Heart left ventricle (tissue), 16 donors: Measurements from ENCODE around the gene PTPRD. TPM values are rescaled to one million over a fixed set of nuclear protein-coding genes. Genes with fewer than 3 reads are reported as not detected.

Experiments used
- ATAC-seq, 4 donors: fragments of 200-7000 bp; cut with Tn5 transposase; one replicate each; pipeline ENCODE4 v1.9.1; 2020 to 2022; ENCODE audit warnings: moderate library complexity in 4 of 4, mild to moderate bottlenecking in 3 of 4, moderate number of reproducible peaks in 1 of 4
- DNase-seq, 5 donors: peaks; one replicate each; pipeline ENCODE4 v3.0.0-alpha.2; 2020
- H3K27ac ChIP-seq, 12 donors: fragments of 200-600 bp; sonication (generic) in 4 of 12; one replicate each; pipeline versions ENCODE4 v1.5.0 to v1.8.0; 2016 to 2022; ENCODE audit warnings: mild to moderate bottlenecking in 2 of 12
- H3K27me3 ChIP-seq, 9 donors: fragments of 200-600 bp; sonication (generic) in 2 of 9; one replicate each; pipeline versions ENCODE4 v1.5.1 to v1.8.0; 2016 to 2022; ENCODE audit warnings: mild to moderate bottlenecking in 3 of 9
- H3K36me3 ChIP-seq, 9 donors: fragments of 200-600 bp; sonication (generic) in 2 of 9; one replicate each; pipeline versions ENCODE4 v1.5.0 to v1.8.0; 2018 to 2022; ENCODE audit warnings: mild to moderate bottlenecking in 2 of 9
- H3K4me1 ChIP-seq, 12 donors: fragments of 200-600 bp; sonication (generic) in 4 of 12; one replicate each; pipeline versions ENCODE4 v1.5.0 to v1.8.0; 2016 to 2022; ENCODE audit warnings: mild to moderate bottlenecking in 3 of 12
- H3K4me3 ChIP-seq, 12 donors: fragments of 200-600 bp; sonication (generic) in 4 of 12; one replicate each; pipeline versions ENCODE4 v1.5.0 to v1.8.0; 2017 to 2022; ENCODE audit warnings: mild to moderate bottlenecking in 9 of 12, moderate library complexity in 4 of 12
- H3K9me3 ChIP-seq, 12 donors: fragments of 200-600 bp; sonication (generic) in 4 of 12; one replicate each; pipeline versions ENCODE4 v1.5.0 to v1.8.0; 2016 to 2022; ENCODE audit warnings: mild to moderate bottlenecking in 1 of 12
- POLR2A ChIP-seq, 2 donors: fragments of 450-650 bp; IDR thresholded peaks; one replicate each; pipeline ENCODE4 v1.6.1; 2017; ENCODE audit warnings: antibody characterized with exemption in 2 of 2, mild to moderate bottlenecking in 2 of 2, moderate library complexity in 2 of 2
- WGBS, 4 donors: extraction: QIAGEN DNeasy Blood & Tissue Kit in 2 of 4; methylation state at CpG; one replicate each; pipeline versions ENCODE4 v1.1.5 to v1.1.7; 2013 to 2018; 5-methylcytosine and 5-hydroxymethylcytosine counted together
- intact Hi-C, 10 donors: fragments of 100-400 bp; cut with DNase I; formaldehyde crosslinking; loops; one replicate each; pipeline versions ENCODE4 v1.11.1 to v1.14.2; 2022
- polyA plus RNA-seq, 2 donors: library from polyadenylated mRNA; stranded (reverse); fragments of 200-250 nt; gene quantifications; one replicate each; pipeline ENCODE4 v1.2.3, GENCODE V29; 2013
- total RNA-seq, 9 donors: library from RNA; depleted of rRNA in 2 of 9; stranded (reverse); fragments of >200 nt in 2 of 9; fragmentation: NEBNext Ultra II Directional in 3 of 9; extraction: Animal tissue kit (Norgen Biotek cat#: 25700) in 3 of 9; gene quantifications; one replicate each; pipeline versions ENCODE4 v1.1.0 to v1.2.4, GENCODE V29; 2016 to 2023
- TF ChIP-seq, protein P1 (sequence below), 12 donors: fragments of 200-600 bp; sonication (generic) in 4 of 12; IDR thresholded peaks; one replicate each; pipeline versions ENCODE4 v1.5.0 to v1.8.0; 2018 to 2022; ENCODE audit warnings: antibody characterized with exemption in 12 of 12, mild to moderate bottlenecking in 5 of 12
- donor health status: ischemic (EF 13 %, LVEDD 7.1; RV severe dilation, severe dysfunction).
- donor health status: healthy with polysubstance abuse.
- donor health status: DM: no; HTN: yes; CAD: no.
- donor health status: DM: no; HTN: no; CAD: no.
- donor health status: ischemic (EF 25% LVEDD 6.9; RV normal size, moderate dysfunction).
- donor health status: ischemic (EF 25% LVEDD 5.7; RV mildly dilated, moderate dysfunction).
- donor health status: healthy.
- donor health status: DM: yes; HTN: yes; CAD: no.
- donor health status: ischemic (EF 35%, LVEDD 5.7; RV mildly dilated, moderate dysfunction).
- donor health status: nonischemic (EF 11% LVEDD 7.7; RV severe dilation, severe dysfunction).
- donor health status: DM: yes; HTN: yes; CAD: no.
- donor health status: PGD.
- donor health status: ischemic (EF 29% LVEDD 5.4; RV normal size, mild dysfunction).
- donor health status: nonischemic (EF 23%, LVEDD 6.1; RV moderate dilation, normal function).

Gene PTPRD
- total and polyA plus RNA-seq, 11 donors = 1.4 to 25.3 (median 15.1) TPM

DNA sequence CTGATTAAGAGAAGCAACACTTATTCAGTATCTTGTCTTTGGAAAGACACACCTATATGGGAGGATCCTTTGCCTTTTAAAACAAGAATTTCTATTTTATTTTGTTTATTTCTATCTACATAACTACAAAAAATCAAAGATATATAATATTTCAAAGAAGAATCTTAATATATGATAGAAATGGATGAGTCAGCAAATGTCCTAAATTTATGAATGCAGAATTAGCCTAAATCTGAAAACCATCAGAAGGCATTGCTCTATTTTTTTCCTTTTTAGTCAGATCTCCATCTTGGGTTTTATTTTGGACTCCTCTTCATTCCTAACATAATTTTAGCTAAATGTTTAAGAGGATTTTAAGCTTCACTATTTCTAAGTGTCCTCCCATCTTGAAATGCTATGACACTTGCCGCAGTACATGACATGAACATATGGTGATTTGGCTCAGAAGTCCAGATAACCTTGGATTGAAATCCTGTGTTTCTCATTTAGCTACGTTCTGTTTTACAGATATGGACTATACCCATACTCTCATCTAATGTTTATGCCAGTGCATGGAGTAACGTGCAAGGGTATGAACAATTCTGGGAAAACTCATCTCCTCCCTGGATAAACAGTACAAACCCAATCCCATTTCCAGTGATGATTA is 1490.4 kb downstream of the PTPRD start:
- H3K9me3 ChIP-seq = no peaks in the 10 kb centered on the region
- no peaks in the 10 kb centered on the region for H3K27me3 ChIP-seq
- no peak overlapping the region for H3K27ac ChIP-seq
- H3K4me3 ChIP-seq = no peak overlapping the region
- no peak for TF ChIP-seq POLR2A (IDR thresholded peaks at IDR 0.05)
- TF ChIP-seq, protein P1, sequence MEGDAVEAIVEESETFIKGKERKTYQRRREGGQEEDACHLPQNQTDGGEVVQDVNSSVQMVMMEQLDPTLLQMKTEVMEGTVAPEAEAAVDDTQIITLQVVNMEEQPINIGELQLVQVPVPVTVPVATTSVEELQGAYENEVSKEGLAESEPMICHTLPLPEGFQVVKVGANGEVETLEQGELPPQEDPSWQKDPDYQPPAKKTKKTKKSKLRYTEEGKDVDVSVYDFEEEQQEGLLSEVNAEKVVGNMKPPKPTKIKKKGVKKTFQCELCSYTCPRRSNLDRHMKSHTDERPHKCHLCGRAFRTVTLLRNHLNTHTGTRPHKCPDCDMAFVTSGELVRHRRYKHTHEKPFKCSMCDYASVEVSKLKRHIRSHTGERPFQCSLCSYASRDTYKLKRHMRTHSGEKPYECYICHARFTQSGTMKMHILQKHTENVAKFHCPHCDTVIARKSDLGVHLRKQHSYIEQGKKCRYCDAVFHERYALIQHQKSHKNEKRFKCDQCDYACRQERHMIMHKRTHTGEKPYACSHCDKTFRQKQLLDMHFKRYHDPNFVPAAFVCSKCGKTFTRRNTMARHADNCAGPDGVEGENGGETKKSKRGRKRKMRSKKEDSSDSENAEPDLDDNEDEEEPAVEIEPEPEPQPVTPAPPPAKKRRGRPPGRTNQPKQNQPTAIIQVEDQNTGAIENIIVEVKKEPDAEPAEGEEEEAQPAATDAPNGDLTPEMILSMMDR (IDR thresholded peaks at IDR 0.05) = no peak
- ATAC-seq (no peak), DNase-seq (no peak)
- intact Hi-C loops = no loop called here
- 64 to 81% (median 75%) methylated on average over 3 of the region's 3 CpGs for WGBS, 4 donors
- H3K4me1 ChIP-seq = no peaks in the 10 kb centered on the region
- no peaks in the 10 kb centered on the region for H3K36me3 ChIP-seq

DNA sequence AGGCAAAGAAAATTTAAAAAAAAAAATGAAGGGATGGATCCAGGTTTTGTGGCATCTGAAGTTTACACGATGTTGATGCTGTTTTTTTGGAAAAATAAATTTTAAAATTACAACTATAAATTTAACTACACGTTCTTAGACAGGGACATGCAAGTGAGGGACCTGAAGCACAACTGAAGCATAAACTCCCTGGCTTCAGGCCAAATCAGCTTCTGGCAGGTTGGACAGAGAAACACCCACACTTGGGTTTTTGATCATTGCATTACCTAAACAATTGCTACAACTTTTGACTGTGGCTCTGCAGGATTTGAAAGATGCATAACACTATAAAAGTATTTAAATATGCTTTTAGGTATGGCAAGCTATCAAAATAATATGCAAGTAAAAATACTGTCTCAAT is 1494.9 kb downstream of the PTPRD start:
- H3K9me3 ChIP-seq = no peaks in the 10 kb centered on the region
- intact Hi-C loops = no loop called here
- no peak overlapping the region for H3K4me3 ChIP-seq
- no peak overlapping the region for H3K27ac ChIP-seq
- H3K36me3 ChIP-seq = no peaks in the 10 kb centered on the region
- H3K4me1 ChIP-seq = no peaks in the 10 kb centered on the region
- TF ChIP-seq POLR2A (IDR thresholded peaks at IDR 0.05) = no peak
- TF ChIP-seq, protein P1 (IDR thresholded peaks at IDR 0.05) = no peak
- H3K27me3 ChIP-seq = no peaks in the 10 kb centered on the region
- 56 to 68% (median 62%) methylated on average over 2 of the region's 2 CpGs for WGBS, 4 donors
- ATAC-seq (no peak), DNase-seq (no peak)

DNA sequence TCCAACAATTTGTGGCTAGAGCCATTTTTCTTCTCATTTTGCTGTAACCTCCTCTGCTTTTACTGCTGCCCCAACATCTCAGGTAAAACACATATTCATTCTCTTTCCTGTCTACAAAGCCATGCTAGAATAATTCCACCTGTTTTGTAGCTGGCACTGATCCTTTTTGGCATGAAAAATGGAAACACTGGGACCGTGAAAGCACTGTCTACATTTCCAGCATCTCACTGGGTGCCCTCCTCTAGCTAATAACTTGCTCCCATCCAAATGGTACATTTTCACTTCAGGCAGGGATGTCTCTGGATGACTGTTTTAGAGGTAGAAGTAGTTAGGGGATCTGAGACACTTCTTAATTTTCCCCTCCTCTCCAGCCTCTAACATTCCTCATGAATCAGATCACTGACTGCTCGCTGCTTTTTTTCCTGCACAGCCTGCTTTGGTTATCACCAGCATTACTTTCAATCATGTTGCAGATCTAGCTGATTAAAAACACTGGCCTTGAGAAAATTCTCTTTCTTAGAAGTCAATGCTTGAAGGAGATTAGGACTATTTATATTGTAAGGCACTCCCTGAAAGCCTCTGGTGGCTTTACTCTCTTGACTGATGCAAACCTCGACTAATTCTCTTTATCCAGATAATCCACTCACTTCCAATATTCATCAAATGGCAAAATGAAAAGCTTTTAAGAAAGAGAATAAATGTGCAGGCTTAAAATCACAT is 1500.6 kb downstream of the PTPRD start:
- H3K9me3 ChIP-seq = no peaks in the 10 kb centered on the region
- H3K36me3 ChIP-seq = no peaks in the 10 kb centered on the region
- DNase-seq (no peak), ATAC-seq (no peak)
- H3K27me3 ChIP-seq = no peaks in the 10 kb centered on the region
- no peak for TF ChIP-seq POLR2A (IDR thresholded peaks at IDR 0.05)
- TF ChIP-seq, protein P1 (IDR thresholded peaks at IDR 0.05) = no peak
- no peak overlapping the region for H3K4me3 ChIP-seq
- no peaks in the 10 kb centered on the region for H3K4me1 ChIP-seq
- 37 to 44% (median 40%) methylated on average over 3 of the region's 3 CpGs for WGBS, 4 donors
- H3K27ac ChIP-seq = no peak overlapping the region
- intact Hi-C loops = no loop called here

DNA sequence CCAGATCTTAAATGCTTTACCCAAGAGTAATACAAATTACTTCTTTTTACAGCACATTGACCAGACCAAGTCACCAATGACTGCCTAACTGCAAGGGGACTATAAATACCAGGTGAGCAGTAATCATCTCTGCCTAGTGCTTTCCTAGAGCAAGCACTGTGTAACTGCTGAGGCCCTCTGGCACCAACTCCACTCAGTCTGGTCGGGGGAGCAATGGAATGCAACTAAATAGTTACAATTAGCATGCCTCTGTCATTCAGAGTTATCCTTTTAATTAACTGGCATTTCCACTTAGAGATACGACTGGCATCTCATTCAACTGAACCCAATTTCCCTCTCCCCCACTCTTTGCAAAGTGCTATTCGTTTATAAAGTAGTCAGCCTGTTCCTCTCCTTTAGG is 1504.2 kb downstream of the PTPRD start:
- Histone ChIP-seq H3K9me3 (peaks cover 0 to 3% (median 0%) of the 10 kb centered on the region in 12 donors), H3K4me3 (no peak overlapping the region), H3K4me1 (no peaks in the 10 kb centered on the region), H3K27ac (no peak overlapping the region), H3K36me3 (no peaks in the 10 kb centered on the region), H3K27me3 (no peaks in the 10 kb centered on the region)
- 17 to 20% (median 18%) methylated on average over 3 of the region's 3 CpGs for WGBS, 4 donors
- DNase-seq (no peak), ATAC-seq (no peak)
- TF ChIP-seq POLR2A (IDR thresholded peaks at IDR 0.05) = no peak
- TF ChIP-seq, protein P1 (IDR thresholded peaks at IDR 0.05) = no peak
- intact Hi-C loops = loop anchor here in 1 of 10 donors (1.0 kb wide), 1 partner anchor 23 kb away; no protein-coding TSS in a partner anchor
